Right lobe of liver (tissue), 6 donors: Measurements from ENCODE around the gene NEURL1. TPM values are rescaled to one million over a fixed set of nuclear protein-coding genes. Genes with fewer than 3 reads are reported as not detected.

ENCODE experiments used
- ATAC-seq, 4 donors: fragments of 200-7000 bp; cut with Tn5 transposase; one replicate each; pipeline ENCODE4 v1.9.1; 2020; ENCODE audit warnings: mild to moderate bottlenecking in 4 of 4, moderate library complexity in 4 of 4
- DNase-seq, 3 donors: peaks; one replicate each; pipeline ENCODE4 v3.0.0-alpha.2; 2020
- H3K27ac ChIP-seq, 3 donors: fragments of 200-600 bp; one replicate each; pipeline ENCODE4 v1.8.0; 2022
- H3K27me3 ChIP-seq, 2 donors: fragments of 200-600 bp; one replicate each; pipeline ENCODE4 v1.8.0; 2022
- H3K36me3 ChIP-seq, 4 donors: fragments of 200-600 bp; sonication (generic) in 1 of 4; one replicate each; pipeline versions ENCODE4 v1.5.1 to v1.8.0; 2017 to 2022; ENCODE audit warnings: control low read depth in 1 of 4
- H3K4me1 ChIP-seq, 4 donors: fragments of 200-600 bp; sonication (generic) in 1 of 4; one replicate each; pipeline versions ENCODE4 v1.5.1 to v1.8.0; 2017 to 2022; ENCODE audit warnings: control low read depth in 1 of 4
- H3K4me3 ChIP-seq, 3 donors: fragments of 200-600 bp; one replicate each; pipeline ENCODE4 v1.8.0; 2022
- H3K9me3 ChIP-seq, 4 donors: fragments of 200-600 bp; sonication (generic) in 1 of 4; one replicate each; pipeline versions ENCODE4 v1.5.1 to v1.8.0; 2017 to 2022; ENCODE audit warnings: control low read depth in 1 of 4
- POLR2A ChIP-seq: fragments of 450-650 bp; IDR thresholded peaks from one replicate; pipeline ENCODE4 v1.6.1; 2017; ENCODE audit warnings: antibody characterized with exemption, mild to moderate bottlenecking
- WGBS: methylation state at CpG from one replicate; pipeline ENCODE4 v1.1.6; 2018; ENCODE audit warnings: low coverage, low lambda C conversion rate; ENCODE audit not compliant: insufficient coverage; ENCODE audit errors: missing lambda C conversion rate; 5-methylcytosine and 5-hydroxymethylcytosine counted together
- intact Hi-C, 2 donors: fragments of 100-400 bp; cut with DNase I; formaldehyde crosslinking; loops; one replicate each; pipeline versions ENCODE4 v1.11.2 to v1.14.1; 2022
- total RNA-seq, 6 experiments: library from RNA; depleted of rRNA in 2 of 6; stranded (reverse); fragments of >200 nt in 2 of 6; fragmentation: NEBNext Ultra II Directional in 3 of 6; extraction: Animal tissue kit (Norgen Biotek cat#: 25700) in 3 of 6; gene quantifications; one replicate each; pipeline versions ENCODE4 v1.1.0 to v1.2.4, GENCODE V29; 2016 to 2023
- TF ChIP-seq, protein P1 (sequence below), 4 donors: fragments of 200-600 bp in 3 of 4; fragments of 450-650 bp in 1 of 4; IDR thresholded peaks; one replicate each; pipeline versions ENCODE4 v1.5.1 to v1.8.0; 2016 to 2022; ENCODE audit warnings: antibody characterized with exemption in 4 of 4, mild to moderate bottlenecking in 2 of 4
- donor health status: DM: no; HTN: yes; CAD: no.
- donor health status: DM: no; HTN: no; CAD: no.
- donor health status: DM: no; HTN: no; CAD: no.
- donor health status: DM: no; HTN: yes; CAD: no.
- donor health status: DM: no; HTN: yes; CAD: no.

Gene NEURL1
- total RNA-seq, 6 experiments from 2014 or later: 0.10 to 1.6 (median 0.83) TPM; not detected in 1

DNA sequence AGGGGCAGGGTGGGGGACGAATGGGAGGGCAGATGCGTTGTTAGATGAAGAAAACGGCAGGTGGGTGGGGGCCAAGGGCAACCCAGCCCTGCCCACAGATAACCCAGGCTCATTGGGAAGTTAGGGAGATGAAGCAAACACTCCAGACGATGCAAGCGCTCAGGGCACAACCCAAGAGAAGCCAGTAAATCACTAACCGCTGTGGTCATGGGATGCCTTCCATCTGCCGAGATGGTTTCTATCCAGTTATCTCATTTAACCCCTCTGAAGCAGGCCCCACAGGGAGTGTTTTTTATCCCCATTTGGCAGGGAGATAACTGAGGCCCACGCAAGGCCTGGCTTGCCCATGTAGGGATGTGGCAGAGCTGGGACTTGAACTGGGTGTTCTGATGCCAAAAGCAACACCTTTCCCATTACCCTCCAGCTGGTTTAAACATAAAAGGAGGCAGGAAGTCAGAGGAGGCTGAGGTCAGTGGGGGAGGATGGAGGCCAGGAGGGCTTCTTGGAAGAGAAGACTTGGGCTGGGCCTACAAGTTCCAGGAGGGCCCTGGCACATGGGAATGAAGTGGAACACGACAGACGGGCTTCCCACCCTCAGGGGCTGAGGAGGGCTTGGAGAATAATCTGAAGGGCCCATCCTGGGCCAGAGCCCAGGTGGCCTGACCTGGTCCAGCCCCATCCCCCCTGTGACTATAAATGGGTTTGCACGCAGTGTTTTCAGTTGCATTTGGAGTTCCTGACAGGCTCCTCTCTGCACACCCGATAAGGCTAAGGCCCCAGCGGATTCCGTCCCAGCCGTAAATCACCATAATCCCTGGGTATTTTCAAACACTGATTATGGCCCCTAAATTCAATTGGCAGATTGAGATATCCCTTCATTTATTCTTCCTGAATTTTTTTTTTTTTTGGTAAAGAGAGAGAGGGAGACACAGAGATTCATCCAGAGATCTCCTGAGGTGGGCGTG lies 80.9 kb downstream of the NEURL1 start:
- H3K4me3 ChIP-seq: no peak overlapping the region
- H3K9me3 ChIP-seq: no peaks in the 10 kb centered on the region
- no peak for TF ChIP-seq POLR2A
- TF ChIP-seq, protein P1, sequence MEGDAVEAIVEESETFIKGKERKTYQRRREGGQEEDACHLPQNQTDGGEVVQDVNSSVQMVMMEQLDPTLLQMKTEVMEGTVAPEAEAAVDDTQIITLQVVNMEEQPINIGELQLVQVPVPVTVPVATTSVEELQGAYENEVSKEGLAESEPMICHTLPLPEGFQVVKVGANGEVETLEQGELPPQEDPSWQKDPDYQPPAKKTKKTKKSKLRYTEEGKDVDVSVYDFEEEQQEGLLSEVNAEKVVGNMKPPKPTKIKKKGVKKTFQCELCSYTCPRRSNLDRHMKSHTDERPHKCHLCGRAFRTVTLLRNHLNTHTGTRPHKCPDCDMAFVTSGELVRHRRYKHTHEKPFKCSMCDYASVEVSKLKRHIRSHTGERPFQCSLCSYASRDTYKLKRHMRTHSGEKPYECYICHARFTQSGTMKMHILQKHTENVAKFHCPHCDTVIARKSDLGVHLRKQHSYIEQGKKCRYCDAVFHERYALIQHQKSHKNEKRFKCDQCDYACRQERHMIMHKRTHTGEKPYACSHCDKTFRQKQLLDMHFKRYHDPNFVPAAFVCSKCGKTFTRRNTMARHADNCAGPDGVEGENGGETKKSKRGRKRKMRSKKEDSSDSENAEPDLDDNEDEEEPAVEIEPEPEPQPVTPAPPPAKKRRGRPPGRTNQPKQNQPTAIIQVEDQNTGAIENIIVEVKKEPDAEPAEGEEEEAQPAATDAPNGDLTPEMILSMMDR (IDR thresholded peaks at IDR 0.05): no peak
- ATAC-seq: no peak
- H3K27ac ChIP-seq: no peak overlapping the region
- peaks cover 0 to 22% (median 9%) of the 10 kb centered on the region in 4 donors for H3K4me1 ChIP-seq
- no peaks in the 10 kb centered on the region for H3K27me3 ChIP-seq
- intact Hi-C loops: no loop called here
- 90% methylated on average over 9 of the region's 16 CpGs for WGBS
- DNase-seq: no peak
- no peaks in the 10 kb centered on the region for H3K36me3 ChIP-seq

DNA sequence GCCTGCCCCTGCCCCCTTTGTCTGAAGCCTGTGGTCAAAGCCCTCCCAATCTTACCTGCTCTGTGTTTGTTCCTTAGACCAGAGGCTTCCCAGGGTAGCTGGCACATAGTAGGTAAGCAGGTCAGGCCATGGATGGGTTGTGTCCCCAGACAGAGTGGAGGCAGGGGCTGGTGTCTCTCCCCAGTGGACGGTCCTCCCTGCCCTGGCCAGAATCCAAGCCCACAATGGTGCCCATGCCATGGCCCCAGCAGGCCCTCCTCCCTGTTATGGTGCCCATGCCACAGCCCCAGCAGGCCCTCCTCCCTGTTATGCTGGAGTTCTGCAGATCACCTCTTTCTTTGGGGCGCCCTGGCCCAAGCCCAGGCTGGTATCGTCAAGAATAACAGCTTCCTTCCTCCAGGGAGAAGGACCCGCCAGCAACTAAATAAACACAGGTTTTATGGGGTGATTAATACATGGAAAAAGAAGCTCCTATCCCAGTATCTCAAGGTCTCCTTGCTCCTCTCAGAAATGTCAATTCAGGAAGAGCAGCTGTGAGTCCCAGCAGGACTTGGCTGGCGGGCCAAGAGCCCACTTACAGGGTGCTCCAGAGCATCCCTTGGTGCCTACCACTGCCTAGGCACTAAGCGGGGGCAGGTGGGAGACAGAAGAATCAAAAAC lies 82.0 kb downstream of the NEURL1 start:
- Histone ChIP-seq H3K9me3 (no peaks in the 10 kb centered on the region), H3K4me1 (peaks cover 0 to 22% (median 9%) of the 10 kb centered on the region in 4 donors), H3K4me3 (no peak overlapping the region), H3K27ac (no peak overlapping the region), H3K27me3 (no peaks in the 10 kb centered on the region), H3K36me3 (no peaks in the 10 kb centered on the region)
- TF ChIP-seq POLR2A: no peak
- TF ChIP-seq, protein P1 (IDR thresholded peaks at IDR 0.05): no peak
- 100% methylated on average over 1 of the region's 6 CpGs for WGBS
- DNase-seq: no peak
- ATAC-seq: no peak
- intact Hi-C loops: no loop called here

DNA sequence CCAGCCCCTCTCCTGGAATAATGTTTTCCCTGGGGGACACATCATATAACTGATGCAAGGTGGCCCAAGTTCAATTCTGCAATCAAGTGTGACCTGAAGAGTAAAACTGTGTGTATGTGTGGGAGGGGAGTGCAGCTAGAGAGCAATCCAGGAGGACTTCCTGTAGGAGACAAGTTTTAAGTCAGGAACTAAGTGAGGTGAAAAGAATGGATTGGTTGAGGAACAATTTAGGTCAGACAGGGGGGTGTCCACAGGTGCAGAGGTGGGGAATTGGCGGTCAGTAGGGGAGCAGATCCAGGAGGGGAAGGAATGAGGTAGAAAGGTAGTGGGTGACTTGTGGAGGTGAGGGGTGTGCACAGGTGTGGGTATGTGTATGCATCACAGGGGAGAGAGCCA lies 82.6 kb downstream of the NEURL1 start:
- ATAC-seq: no peak
- no peak for DNase-seq
- H3K36me3 ChIP-seq: no peaks in the 10 kb centered on the region
- H3K27ac ChIP-seq: no peak overlapping the region
- H3K4me3 ChIP-seq: no peak overlapping the region
- peaks cover 0 to 22% (median 9%) of the 10 kb centered on the region in 4 donors for H3K4me1 ChIP-seq
- TF ChIP-seq POLR2A: no peak
- TF ChIP-seq, protein P1 (IDR thresholded peaks at IDR 0.05): no peak
- intact Hi-C loops: no loop called here
- no peaks in the 10 kb centered on the region for H3K27me3 ChIP-seq
- no peaks in the 10 kb centered on the region for H3K9me3 ChIP-seq
- 91% methylated on average over 1 of the region's 1 CpG for WGBS

DNA sequence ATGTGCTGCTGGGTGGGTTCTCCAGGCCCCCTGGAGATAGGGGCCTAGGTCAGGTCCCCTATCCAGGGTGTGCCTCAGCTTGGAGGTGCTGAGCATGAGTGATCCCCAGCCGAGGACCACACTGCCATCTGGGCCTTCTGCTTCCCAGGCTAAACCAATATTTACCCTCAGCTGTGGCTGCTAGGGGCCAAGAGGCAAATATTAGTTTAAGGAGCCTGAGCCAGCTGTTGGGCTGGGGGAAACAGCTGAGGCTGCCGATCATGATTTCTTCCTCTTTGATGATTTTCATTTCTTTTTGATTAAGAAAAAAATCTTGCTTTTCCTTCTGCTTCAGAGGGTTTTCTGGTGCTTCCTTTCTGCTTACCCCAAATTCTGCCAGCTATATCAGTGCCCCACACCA lies 83.4 kb downstream of the NEURL1 start:
- H3K4me1 ChIP-seq: peaks cover 0 to 22% (median 9%) of the 10 kb centered on the region in 4 donors
- DNase-seq: peak in 1 of 3 donors; percentile 60
- intact Hi-C loops: no loop called here
- TF ChIP-seq, protein P1 (IDR thresholded peaks at IDR 0.05): no peak
- TF ChIP-seq POLR2A: no peak
- no peaks in the 10 kb centered on the region for H3K9me3 ChIP-seq
- ATAC-seq: peak; percentile 74 to 81 (median 78)
- no peaks in the 10 kb centered on the region for H3K36me3 ChIP-seq
- H3K4me3 ChIP-seq: no peak overlapping the region
- WGBS: 6% methylated on average over 1 of the region's 2 CpGs
- H3K27me3 ChIP-seq: no peaks in the 10 kb centered on the region
- H3K27ac ChIP-seq: no peak overlapping the region
